ENCODE measurements around the gene TASP1. TPM values are rescaled to one million over a fixed set of nuclear protein-coding genes. Genes with fewer than 3 reads are reported as not detected.

TASP1 gene
- total and polyA plus RNA-seq, 8 donors = 2.9 to 33.8 (median 6.9) TPM

DNA sequence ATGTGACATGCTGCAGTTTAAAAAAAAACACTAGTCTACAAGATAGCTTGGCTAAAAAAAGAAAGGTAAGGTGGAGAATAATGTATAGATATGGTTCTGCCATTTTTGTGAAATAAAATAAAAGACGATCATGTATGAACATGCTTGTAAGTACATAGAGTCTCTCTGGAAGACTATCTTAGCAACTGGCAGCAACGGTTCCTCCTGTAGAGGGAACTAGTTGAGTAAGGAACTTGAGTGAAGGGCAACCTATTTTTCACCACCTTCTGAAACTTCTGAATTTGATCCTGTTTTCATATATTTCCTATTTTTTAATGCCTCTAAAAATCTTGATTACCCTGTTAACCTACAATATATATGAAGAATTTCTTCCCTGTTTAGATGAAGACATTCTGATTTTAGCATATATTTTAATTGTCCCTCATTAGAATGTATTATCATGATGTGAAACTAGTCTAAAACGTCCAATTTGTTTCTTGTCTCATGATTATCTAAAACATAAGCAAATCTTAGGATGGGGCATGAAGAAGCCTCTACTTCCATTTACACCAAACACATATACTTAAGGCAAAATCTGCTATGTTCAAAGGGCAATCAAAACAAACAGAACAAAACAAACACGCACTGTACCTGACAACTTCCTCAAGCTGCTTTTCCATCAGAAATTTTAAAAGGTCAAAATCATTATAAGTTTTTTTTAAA is 215.1 kb downstream of the TASP1 start:
- H3K4me3 ChIP-seq = no peak overlapping the region
- H3K36me3 ChIP-seq = no peaks in the 10 kb centered on the region
- no peaks in the 10 kb centered on the region for H3K27me3 ChIP-seq
- no peak overlapping the region for H3K27ac ChIP-seq
- no peaks in the 10 kb centered on the region for H3K9me3 ChIP-seq
- no peak for DNase-seq
- TF ChIP-seq EP300 (IDR thresholded peaks at IDR 0.05) (no peak), POLR2AphosphoS5 (IDR thresholded peaks at IDR 0.05) (no peak), POLR2A (IDR thresholded peaks at IDR 0.05) (no peak)
- TF ChIP-seq, protein P1, sequence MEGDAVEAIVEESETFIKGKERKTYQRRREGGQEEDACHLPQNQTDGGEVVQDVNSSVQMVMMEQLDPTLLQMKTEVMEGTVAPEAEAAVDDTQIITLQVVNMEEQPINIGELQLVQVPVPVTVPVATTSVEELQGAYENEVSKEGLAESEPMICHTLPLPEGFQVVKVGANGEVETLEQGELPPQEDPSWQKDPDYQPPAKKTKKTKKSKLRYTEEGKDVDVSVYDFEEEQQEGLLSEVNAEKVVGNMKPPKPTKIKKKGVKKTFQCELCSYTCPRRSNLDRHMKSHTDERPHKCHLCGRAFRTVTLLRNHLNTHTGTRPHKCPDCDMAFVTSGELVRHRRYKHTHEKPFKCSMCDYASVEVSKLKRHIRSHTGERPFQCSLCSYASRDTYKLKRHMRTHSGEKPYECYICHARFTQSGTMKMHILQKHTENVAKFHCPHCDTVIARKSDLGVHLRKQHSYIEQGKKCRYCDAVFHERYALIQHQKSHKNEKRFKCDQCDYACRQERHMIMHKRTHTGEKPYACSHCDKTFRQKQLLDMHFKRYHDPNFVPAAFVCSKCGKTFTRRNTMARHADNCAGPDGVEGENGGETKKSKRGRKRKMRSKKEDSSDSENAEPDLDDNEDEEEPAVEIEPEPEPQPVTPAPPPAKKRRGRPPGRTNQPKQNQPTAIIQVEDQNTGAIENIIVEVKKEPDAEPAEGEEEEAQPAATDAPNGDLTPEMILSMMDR (IDR thresholded peaks at IDR 0.05) = no peak
- peaks cover 0 to 20% (median 3%) of the 10 kb centered on the region in 4 donors for H3K4me1 ChIP-seq
- intact Hi-C loops (cut with DNase I; ENCODE audit: low total_unique reads) = no loop called here
- 71 to 81% (median 78%) methylated on average over 4 of the region's 4 CpGs for WGBS, 5 donors

- intact Hi-C loops (cut with DNase I; ENCODE audit: low total_unique reads) = no loop called here
- no peaks in the 10 kb centered on the region for H3K27me3 ChIP-seq
- no peak for TF ChIP-seq POLR2A (IDR thresholded peaks at IDR 0.05)
- no peak for TF ChIP-seq EP300 (IDR thresholded peaks at IDR 0.05)
- TF ChIP-seq, protein P1 (IDR thresholded peaks at IDR 0.05) = no peak
- no peak for TF ChIP-seq POLR2AphosphoS5 (IDR thresholded peaks at IDR 0.05)
- peaks cover 0 to 20% (median 3%) of the 10 kb centered on the region in 4 donors for H3K4me1 ChIP-seq
- H3K27ac ChIP-seq = no peak overlapping the region
- no peak for DNase-seq
- 96 to 100% (median 97%) methylated on average over 1 of the region's 1 CpG for WGBS, 5 donors
- no peaks in the 10 kb centered on the region for H3K36me3 ChIP-seq
- H3K4me3 ChIP-seq = no peak overlapping the region
- H3K9me3 ChIP-seq = no peaks in the 10 kb centered on the region
Observed at GRCh38 chr20:13422637-13423036, 216.1 kb downstream of the TASP1 start.

DNA sequence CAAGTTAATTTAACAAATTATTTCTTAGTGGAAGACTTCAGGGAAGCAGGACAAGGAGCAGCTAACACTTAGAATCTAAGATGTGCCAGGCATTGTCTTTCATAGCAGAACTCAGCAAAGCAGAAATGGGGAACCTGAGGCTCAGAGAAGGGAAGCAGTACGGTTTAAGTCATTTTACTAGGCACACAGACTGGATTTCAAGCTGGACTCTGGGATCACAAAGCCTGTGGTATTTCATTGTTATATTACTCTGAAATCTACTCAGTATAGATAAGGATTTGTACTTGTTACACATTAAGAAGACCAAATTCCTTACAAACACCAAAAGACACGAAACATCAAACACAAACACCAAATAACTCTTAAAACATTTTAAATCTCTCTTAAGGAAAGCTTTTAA is 218.1 kb downstream of the TASP1 start:
- TF ChIP-seq EP300 (IDR thresholded peaks at IDR 0.05) (no peak), POLR2AphosphoS5 (IDR thresholded peaks at IDR 0.05) (no peak), POLR2A (IDR thresholded peaks at IDR 0.05) (no peak)
- TF ChIP-seq, protein P1 (IDR thresholded peaks at IDR 0.05) = no peak
- DNase-seq = no peak
- 71 to 88% (median 83%) methylated on average over 2 of the region's 2 CpGs for WGBS, 5 donors

DNA sequence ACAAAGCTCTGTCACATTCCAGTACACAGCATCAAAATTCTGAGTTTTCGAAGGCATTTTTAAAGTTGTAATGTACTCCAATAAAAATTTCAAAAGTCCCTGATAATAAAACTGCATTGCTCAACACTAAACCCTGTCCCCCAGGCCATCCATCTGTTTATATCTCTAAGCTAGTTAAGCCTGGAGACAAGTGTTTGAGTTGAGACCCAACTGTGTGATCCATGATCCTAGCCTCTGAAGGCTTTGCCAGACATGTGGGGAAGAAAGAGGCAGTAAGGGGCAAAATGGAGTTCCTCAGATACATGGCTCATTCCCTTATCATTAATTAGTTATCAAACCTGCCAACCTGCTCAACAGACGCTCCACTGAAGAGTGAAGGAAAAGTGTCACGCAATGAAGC is 219.3 kb downstream of the TASP1 start:
- no peak for DNase-seq
- intact Hi-C loops (cut with DNase I; ENCODE audit: low total_unique reads) = no loop called here
- Histone ChIP-seq H3K36me3 (peaks cover 0 to 13% (median 8%) of the 10 kb centered on the region in 4 donors), H3K4me1 (peaks cover 0 to 11% (median 3%) of the 10 kb centered on the region in 4 donors), H3K27me3 (no peaks in the 10 kb centered on the region), H3K4me3 (no peak overlapping the region), H3K27ac (no peak overlapping the region), H3K9me3 (no peaks in the 10 kb centered on the region)
- TF ChIP-seq EP300 (IDR thresholded peaks at IDR 0.05) (no peak), POLR2AphosphoS5 (IDR thresholded peaks at IDR 0.05) (no peak), POLR2A (IDR thresholded peaks at IDR 0.05) (no peak)
- TF ChIP-seq, protein P1 (IDR thresholded peaks at IDR 0.05) = no peak
- 95 to 99% (median 98%) methylated on average over 3 of the region's 3 CpGs for WGBS, 5 donors

More for the DNA sequence above, 218.1 kb downstream of the TASP1 start:
- no peak overlapping the region for H3K27ac ChIP-seq
- H3K4me1 ChIP-seq = peaks cover 0 to 22% (median 3%) of the 10 kb centered on the region in 4 donors
- no peaks in the 10 kb centered on the region for H3K9me3 ChIP-seq
- H3K27me3 ChIP-seq = no peaks in the 10 kb centered on the region
- no peak overlapping the region for H3K4me3 ChIP-seq
- H3K36me3 ChIP-seq = peaks cover 0 to 13% (median 8%) of the 10 kb centered on the region in 4 donors
- intact Hi-C loops (cut with DNase I; ENCODE audit: low total_unique reads) = no loop called here
